Erythroblast (primary cell): Measurements from ENCODE around the gene RASA2.
"Not testable (repeated sequence)": the region's sequence is repeated elsewhere in the genome, so short reads cannot be mapped to it uniquely, and the experiment has no call there.

ENCODE experiments used
- GATA1 ChIP-seq: IDR thresholded peaks from 2 replicates; pipeline ENCODE4 v1.6.1; 2011; ENCODE audit warnings: low read depth, mild to moderate bottlenecking, control low read depth, low read length, moderate library complexity
- POLR2A ChIP-seq: IDR thresholded peaks from 2 replicates; pipeline ENCODE4 v1.6.1; 2011; ENCODE audit warnings: mild to moderate bottlenecking, low read length

- TF ChIP-seq POLR2A, GATA1: not testable (repeated sequence)
These were observed 49.2 kb downstream of the RASA2 start for GRCh38 chr3:141536017-141536416.
